Measurements from ENCODE around the gene ACER1.
A peak's percentile ranks its signal among the peaks of the same experiment; 100 is the strongest.
"Not testable (repeated sequence)": the region's sequence is repeated elsewhere in the genome, so short reads cannot be mapped to it uniquely, and the experiment has no call there.

Gene ACER1

DNA sequence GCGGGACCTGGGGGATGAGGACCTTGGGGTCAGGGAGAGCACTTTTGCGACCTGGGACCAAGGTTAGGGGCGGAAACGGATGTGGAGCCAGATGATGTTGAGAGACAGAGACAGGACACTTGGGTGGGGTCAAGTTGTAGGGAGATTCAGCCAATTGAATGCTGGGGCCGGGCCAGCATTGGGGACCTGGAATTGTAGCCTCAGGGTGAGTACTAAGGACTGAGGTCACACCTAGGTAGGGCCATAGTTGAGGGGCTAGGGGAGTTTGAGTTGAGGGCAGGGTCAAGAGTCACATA is 40.3 kb upstream of the ACER1 start:
- TF ChIP-seq, protein P1, sequence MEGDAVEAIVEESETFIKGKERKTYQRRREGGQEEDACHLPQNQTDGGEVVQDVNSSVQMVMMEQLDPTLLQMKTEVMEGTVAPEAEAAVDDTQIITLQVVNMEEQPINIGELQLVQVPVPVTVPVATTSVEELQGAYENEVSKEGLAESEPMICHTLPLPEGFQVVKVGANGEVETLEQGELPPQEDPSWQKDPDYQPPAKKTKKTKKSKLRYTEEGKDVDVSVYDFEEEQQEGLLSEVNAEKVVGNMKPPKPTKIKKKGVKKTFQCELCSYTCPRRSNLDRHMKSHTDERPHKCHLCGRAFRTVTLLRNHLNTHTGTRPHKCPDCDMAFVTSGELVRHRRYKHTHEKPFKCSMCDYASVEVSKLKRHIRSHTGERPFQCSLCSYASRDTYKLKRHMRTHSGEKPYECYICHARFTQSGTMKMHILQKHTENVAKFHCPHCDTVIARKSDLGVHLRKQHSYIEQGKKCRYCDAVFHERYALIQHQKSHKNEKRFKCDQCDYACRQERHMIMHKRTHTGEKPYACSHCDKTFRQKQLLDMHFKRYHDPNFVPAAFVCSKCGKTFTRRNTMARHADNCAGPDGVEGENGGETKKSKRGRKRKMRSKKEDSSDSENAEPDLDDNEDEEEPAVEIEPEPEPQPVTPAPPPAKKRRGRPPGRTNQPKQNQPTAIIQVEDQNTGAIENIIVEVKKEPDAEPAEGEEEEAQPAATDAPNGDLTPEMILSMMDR (IDR thresholded peaks at IDR 0.05; ENCODE audit: unreplicated experiment in 3 of 3), result no peak
- Mint-ChIP-seq H3K4me1 (peaks cover 38% of the 10 kb centered on the region), H3K27me3 (ENCODE audit: low read depth) (no peaks in the 10 kb centered on the region), H3K4me3 (peak overlapping the region; percentile 86 to 90 (median 89)), H3K36me3 (ENCODE audit: low read depth) (peaks cover 16% of the 10 kb centered on the region), H3K9me3 (no peaks in the 10 kb centered on the region), H3K27ac (peak overlapping the region; percentile 92 to 98 (median 96))

DNA sequence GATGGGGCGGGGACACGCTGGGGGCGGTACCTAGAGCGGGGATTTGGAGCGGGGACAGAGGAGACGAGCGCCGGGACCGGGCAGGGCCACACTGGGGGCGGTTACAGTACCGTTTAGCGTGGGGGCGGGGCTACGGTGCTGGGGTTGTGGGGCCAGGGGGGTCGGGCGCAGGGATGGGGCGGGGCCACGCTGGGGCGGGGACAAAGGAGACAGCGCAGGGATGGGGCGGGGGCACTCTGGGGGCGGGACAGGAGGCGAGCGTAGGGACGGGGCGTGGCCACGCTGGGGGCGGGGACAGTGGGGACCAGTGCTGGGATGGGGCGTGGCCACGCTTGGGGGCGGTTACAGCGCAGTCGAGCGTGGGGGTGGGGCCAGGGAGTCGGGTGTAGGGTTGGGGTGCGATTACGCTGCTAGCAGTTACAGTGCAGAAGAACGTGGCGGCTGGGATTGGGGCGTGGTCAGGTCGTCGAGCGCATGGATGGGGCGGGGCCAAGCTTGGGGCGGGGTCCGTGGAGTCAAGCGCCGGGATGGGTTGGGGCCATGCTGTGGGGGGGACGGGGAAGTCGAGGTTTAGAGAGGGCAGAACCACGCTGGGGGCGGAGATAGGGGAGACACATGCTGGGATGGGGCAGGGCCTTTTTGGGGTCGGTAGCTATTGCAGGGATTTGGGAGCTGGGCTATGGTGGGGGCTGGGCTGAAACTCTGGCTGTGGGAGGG is 39.8 kb upstream of the ACER1 start:
- peak overlapping the region; percentile 86 to 90 (median 89) for H3K4me3 Mint-ChIP-seq
- H3K27me3 Mint-ChIP-seq (ENCODE audit: low read depth), result no peaks in the 10 kb centered on the region
- peaks cover 32% of the 10 kb centered on the region for H3K4me1 Mint-ChIP-seq
- TF ChIP-seq, protein P1 (IDR thresholded peaks at IDR 0.05; ENCODE audit: unreplicated experiment in 3 of 3), result no peak
- H3K9me3 Mint-ChIP-seq, result no peaks in the 10 kb centered on the region
- peaks cover 14% of the 10 kb centered on the region for H3K36me3 Mint-ChIP-seq (ENCODE audit: low read depth)
- H3K27ac Mint-ChIP-seq, result peak overlapping the region; percentile 92 to 98 (median 96)

DNA sequence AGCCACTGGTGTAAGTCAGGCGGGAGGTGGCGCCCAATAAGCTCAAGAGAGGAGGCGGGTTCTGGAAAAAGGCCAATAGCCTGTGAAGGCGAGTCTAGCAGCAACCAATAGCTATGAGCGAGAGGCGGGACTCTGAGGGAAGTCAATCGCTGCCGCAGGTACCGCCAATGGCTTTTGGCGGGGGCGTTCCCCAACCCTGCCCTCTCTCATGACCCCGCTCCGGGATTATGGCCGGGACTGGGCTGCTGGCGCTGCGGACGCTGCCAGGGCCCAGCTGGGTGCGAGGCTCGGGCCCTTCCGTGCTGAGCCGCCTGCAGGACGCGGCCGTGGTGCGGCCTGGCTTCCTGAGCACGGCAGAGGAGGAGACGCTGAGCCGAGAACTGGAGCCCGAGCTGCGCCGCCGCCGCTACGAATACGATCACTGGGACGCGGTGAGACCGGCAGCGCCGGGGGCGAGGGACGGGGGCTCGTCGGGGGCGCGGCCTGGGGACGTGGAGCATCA is 39.2 kb upstream of the ACER1 start, which contains the start of gene ALKBH7:
Gene ALKBH7, plus strand, starts transcription at position 201 of the 502 bp plus-strand sequence. Its CDS starts 27 bp downstream, at position 228.
- H3K4me1 Mint-ChIP-seq, result peaks cover 28% of the 10 kb centered on the region
- H3K27me3 Mint-ChIP-seq (ENCODE audit: low read depth), result no peaks in the 10 kb centered on the region
- H3K36me3 Mint-ChIP-seq (ENCODE audit: low read depth), result peaks cover 15% of the 10 kb centered on the region
- no peaks in the 10 kb centered on the region for H3K9me3 Mint-ChIP-seq
- H3K27ac Mint-ChIP-seq, result peak within 1 kb of the TSS; percentile 92 to 98 (median 96)
- H3K4me3 Mint-ChIP-seq, result peak within 1 kb of the TSS; percentile 86 to 90 (median 89)
- TF ChIP-seq, protein P1 (IDR thresholded peaks at IDR 0.05; ENCODE audit: unreplicated experiment in 3 of 3), result no peak

DNA sequence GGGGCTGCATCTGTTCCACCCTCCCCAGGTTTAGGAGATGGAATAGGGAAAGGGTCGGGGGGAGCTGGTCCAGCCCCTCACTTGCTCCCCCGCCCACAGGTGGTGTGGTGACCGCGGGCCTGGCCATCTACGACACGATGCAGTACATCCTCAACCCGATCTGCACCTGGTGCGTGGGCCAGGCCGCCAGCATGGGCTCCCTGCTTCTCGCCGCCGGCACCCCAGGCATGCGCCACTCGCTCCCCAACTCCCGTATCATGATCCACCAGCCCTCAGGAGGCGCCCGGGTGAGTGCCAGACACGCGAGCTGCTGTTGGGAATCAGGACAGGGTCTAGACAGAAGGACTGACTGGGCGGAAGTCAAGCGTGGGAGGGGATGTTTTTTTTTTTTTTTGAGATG is 30.9 kb upstream of the ACER1 start:
- H3K4me3 Mint-ChIP-seq, result peak overlapping the region in 2 of 3 experiments; percentile 36 to 70
- peaks cover 46% of the 10 kb centered on the region for H3K36me3 Mint-ChIP-seq (ENCODE audit: low read depth)
- H3K27me3 Mint-ChIP-seq (ENCODE audit: low read depth), result peaks cover 3% of the 10 kb centered on the region
- TF ChIP-seq, protein P1 (IDR thresholded peaks at IDR 0.05; ENCODE audit: unreplicated experiment in 3 of 3), result no peak
- peaks cover 12% of the 10 kb centered on the region for H3K4me1 Mint-ChIP-seq
- no peaks in the 10 kb centered on the region for H3K9me3 Mint-ChIP-seq
- no peak overlapping the region for H3K27ac Mint-ChIP-seq

DNA sequence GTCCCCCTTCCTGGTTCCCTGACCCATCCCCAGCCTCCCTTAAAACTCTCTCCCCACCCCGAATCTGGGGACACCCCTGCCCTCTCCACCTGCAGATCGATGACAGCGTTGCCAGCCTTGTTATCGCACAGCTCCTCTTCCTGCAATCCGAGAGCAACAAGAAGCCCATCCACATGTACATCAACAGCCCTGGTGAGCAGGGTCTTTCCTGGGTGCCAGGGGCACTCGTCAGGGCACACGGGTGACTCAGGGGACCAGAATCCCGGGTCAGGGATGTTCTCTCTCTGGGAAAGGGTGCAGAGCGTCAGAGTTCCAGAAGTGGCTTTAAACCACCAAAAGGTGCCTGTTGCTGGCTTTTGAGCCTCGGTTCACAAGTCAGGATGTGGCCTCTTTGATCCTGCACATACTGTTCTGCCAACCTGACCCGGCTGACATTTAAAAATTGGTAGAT is 29.0 kb upstream of the ACER1 start:
- H3K27ac Mint-ChIP-seq, result peak overlapping the region; percentile 77 to 82 (median 80)
- H3K9me3 Mint-ChIP-seq, result no peaks in the 10 kb centered on the region
- peak overlapping the region; percentile 89 to 94 (median 93) for H3K4me3 Mint-ChIP-seq
- H3K36me3 Mint-ChIP-seq (ENCODE audit: low read depth), result peaks cover 31% of the 10 kb centered on the region
- TF ChIP-seq, protein P1 (IDR thresholded peaks at IDR 0.05; ENCODE audit: unreplicated experiment in 3 of 3), result no peak
- peaks cover 3% of the 10 kb centered on the region for H3K27me3 Mint-ChIP-seq (ENCODE audit: low read depth)
- peaks cover 18% of the 10 kb centered on the region for H3K4me1 Mint-ChIP-seq

DNA sequence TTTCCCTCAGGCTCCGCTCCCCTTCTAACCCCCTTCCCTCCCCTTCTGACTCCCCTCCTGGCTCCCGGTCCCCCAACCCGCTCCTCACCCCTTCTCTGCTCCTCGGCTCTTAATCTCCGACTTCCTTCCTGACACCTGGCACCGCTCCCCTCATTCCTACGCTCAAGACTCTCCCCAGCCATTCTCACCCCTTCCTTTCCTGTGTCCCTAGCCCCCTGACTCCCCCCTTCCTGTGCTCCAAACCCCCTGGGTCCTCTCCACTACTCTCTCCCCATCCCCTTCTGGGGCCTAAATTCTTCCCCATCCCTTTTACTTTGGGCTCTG is 28.6 kb upstream of the ACER1 start:
- H3K27me3 Mint-ChIP-seq (ENCODE audit: low read depth), result peaks cover 3% of the 10 kb centered on the region
- peak overlapping the region; percentile 89 to 94 (median 93) for H3K4me3 Mint-ChIP-seq
- H3K27ac Mint-ChIP-seq, result peak overlapping the region; percentile 77 to 82 (median 80)
- H3K4me1 Mint-ChIP-seq, result peaks cover 20% of the 10 kb centered on the region
- TF ChIP-seq, protein P1 (IDR thresholded peaks at IDR 0.05; ENCODE audit: unreplicated experiment in 3 of 3), result no peak
- H3K9me3 Mint-ChIP-seq, result no peaks in the 10 kb centered on the region
- H3K36me3 Mint-ChIP-seq (ENCODE audit: low read depth), result peaks cover 28% of the 10 kb centered on the region

DNA sequence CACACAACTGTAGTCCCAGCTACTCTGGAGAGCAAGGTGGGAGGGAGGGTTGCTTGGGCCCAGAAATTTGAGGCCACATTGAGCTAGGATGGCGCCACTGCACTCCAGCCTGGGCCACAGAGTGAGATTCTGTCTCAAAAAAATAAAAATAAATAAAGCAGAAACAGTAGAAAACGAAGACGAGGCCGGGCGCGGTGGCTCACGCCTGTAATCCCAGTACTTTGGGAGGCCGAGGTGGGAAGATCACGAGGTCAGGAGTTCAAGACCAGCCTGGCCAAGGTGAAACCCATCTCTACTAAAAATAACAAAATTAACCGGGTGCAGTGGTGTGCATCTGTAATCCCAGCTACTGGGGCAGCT is 27.4 kb upstream of the ACER1 start:
- H3K27me3 Mint-ChIP-seq (ENCODE audit: low read depth); H3K9me3 Mint-ChIP-seq: not testable (repeated sequence)
- Mint-ChIP-seq H3K27ac (peak overlapping the region in 1 of 3 experiments; percentile 94), H3K4me3 (peak overlapping the region; percentile 89 to 94 (median 93)), H3K4me1 (peaks cover 20% of the 10 kb centered on the region), H3K36me3 (ENCODE audit: low read depth) (peaks cover 20% of the 10 kb centered on the region)

DNA sequence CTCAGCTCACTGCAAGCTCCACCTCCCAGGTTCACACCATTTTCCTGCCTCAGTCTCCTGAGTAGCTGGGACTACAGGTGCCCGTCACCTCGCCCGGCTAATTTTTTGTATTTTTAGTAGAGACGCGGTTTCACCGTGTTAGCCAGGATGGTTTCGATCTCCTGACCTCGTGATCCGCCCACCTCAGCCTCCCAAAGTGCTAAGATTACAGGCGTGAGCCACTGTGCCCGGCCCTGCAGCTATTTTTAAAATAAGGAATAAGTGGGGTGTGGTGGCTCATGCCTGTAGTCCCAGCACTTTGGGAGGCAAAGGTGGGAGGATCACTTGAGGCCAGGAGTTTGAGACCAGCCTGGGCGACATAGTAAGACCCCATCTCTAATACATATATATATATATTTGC is 27.0 kb upstream of the ACER1 start:
- H3K27me3 Mint-ChIP-seq (ENCODE audit: low read depth); H3K9me3 Mint-ChIP-seq; H3K27ac Mint-ChIP-seq: not testable (repeated sequence)
- Mint-ChIP-seq H3K36me3 (ENCODE audit: low read depth) (peaks cover 17% of the 10 kb centered on the region), H3K4me3 (peak overlapping the region; percentile 46 to 93 (median 89)), H3K4me1 (peaks cover 20% of the 10 kb centered on the region)
